Esophagus muscularis mucosa (tissue), 3 donors: ENCODE data around the gene HPS3.

Source experiments
- POLR2A ChIP-seq: fragments of 450-650 bp; IDR thresholded peaks from one replicate; pipeline ENCODE4 v1.6.1; 2017; ENCODE audit warnings: antibody characterized with exemption, moderate library complexity, mild to moderate bottlenecking, low read depth
- TF ChIP-seq, protein P1 (sequence below), 3 experiments: fragments of 200-600 bp in 2 of 3; fragments of 450-650 bp in 1 of 3; sonication (generic) in 2 of 3; IDR thresholded peaks; one replicate each; pipeline ENCODE4 v1.5.1; 2017 to 2019; ENCODE audit warnings: antibody characterized with exemption in 3 of 3, mild to moderate bottlenecking in 2 of 3, moderate library complexity in 1 of 3

DNA sequence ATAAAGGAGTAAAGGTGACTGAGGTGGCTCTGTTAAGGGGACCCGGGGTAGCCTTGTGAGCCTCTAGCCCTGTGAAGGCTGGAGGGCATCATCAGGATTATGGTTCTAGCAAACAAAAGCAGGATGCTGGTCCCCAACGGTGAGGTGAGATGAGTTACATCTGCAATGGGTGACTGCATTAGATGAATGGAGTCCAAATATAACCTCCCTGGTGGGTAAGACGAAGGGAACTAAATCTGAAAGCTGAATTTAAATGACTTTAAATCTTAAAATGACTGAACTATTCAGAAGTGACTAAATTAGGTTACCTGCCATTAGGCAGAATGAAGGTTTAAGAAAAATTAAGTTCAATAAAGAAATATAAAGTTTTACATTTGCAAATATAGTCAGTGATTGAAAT is 38.5 kb upstream of the HPS3 start:
- TF ChIP-seq, protein P1, sequence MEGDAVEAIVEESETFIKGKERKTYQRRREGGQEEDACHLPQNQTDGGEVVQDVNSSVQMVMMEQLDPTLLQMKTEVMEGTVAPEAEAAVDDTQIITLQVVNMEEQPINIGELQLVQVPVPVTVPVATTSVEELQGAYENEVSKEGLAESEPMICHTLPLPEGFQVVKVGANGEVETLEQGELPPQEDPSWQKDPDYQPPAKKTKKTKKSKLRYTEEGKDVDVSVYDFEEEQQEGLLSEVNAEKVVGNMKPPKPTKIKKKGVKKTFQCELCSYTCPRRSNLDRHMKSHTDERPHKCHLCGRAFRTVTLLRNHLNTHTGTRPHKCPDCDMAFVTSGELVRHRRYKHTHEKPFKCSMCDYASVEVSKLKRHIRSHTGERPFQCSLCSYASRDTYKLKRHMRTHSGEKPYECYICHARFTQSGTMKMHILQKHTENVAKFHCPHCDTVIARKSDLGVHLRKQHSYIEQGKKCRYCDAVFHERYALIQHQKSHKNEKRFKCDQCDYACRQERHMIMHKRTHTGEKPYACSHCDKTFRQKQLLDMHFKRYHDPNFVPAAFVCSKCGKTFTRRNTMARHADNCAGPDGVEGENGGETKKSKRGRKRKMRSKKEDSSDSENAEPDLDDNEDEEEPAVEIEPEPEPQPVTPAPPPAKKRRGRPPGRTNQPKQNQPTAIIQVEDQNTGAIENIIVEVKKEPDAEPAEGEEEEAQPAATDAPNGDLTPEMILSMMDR (IDR thresholded peaks at IDR 0.05), result no peak
- TF ChIP-seq POLR2A, result no peak
